K562 (cell line): ENCODE data around the gene POLA1. TPM values are rescaled to one million over a fixed set of nuclear protein-coding genes. Genes with fewer than 3 reads are reported as not detected.

ENCODE experiments used
- ATAC-seq: fragments of 200-7000 bp; cut with Tn5 transposase; 3 replicates; pipeline ENCODE4 v1.9.1; 2020; ENCODE audit warnings: moderate library complexity
- BruUV-seq: library from RNA; stranded (reverse); fragments of 400-500 nt; replicated peaks from 2 replicates; lab custom pipeline; 2021; lab: Mats Ljungman, UMichigan
- CTCF ChIA-PET: fragments of 300-600 bp; formaldehyde crosslinking; extraction: SDS; loops from one replicate; lab custom pipeline; 2021; ENCODE audit warnings: low intra/inter-chr PET ratio; lab: Yijun Ruan, JAX
- POLR2A ChIA-PET: fragments of 300-600, 350-650 bp; sonication (Branson Sonifier 250); formaldehyde crosslinking; extraction: SDS; loops from one replicate; lab custom pipeline; 2021; ENCODE audit warnings: antibody characterized with exemption, inconsistent platforms; lab: Yijun Ruan, JAX
- DNase-seq, 4 experiments: peaks; one replicate each; pipeline versions ENCODE4 v3.0.0 to v3.0.0-alpha.2; 2011 to 2018; ENCODE audit warnings: low spot score in 3 of 4, mixed read lengths in 3 of 4; ENCODE audit errors: extremely low read depth in 1 of 4
- FAIRE-seq: peaks from 2 replicates; lab custom pipeline; 2011; peaks lifted over from hg19 to GRCh38; lab: Jason Lieb, UNC
- H2AFZ ChIP-seq: 2 replicates; pipeline ENCODE4 v1.6.0; 2011; ENCODE audit warnings: low read depth, low read length, control low read depth, inconsistent platforms
- H3K27ac ChIP-seq: fragments of 200-600 bp; 3 replicates; pipeline ENCODE4 v1.8.0; 2011; ENCODE audit warnings: low read depth, mild to moderate bottlenecking, control low read depth, inconsistent platforms, low read length, moderate library complexity, mixed read lengths; ENCODE audit errors: extremely low read depth
- H3K27me3 ChIP-seq, 2 experiments: fragments of 300-600 bp in 1 of 2; 2 replicates in 1 of 2; 3 replicates in 1 of 2; pipeline versions ENCODE4 v1.6.0 to v1.8.0; 2011; ENCODE audit warnings: inconsistent platforms in 2 of 2, low read length in 2 of 2, mild to moderate bottlenecking in 1 of 2, mixed read lengths in 1 of 2, moderate library complexity in 1 of 2; ENCODE audit not compliant: control insufficient read depth in 2 of 2, insufficient read depth in 2 of 2
- H3K36me3 ChIP-seq: fragments of 300-600 bp; 3 replicates; pipeline ENCODE4 v1.8.0; 2011; ENCODE audit warnings: mild to moderate bottlenecking, low read length, inconsistent platforms; ENCODE audit not compliant: control insufficient read depth, insufficient read depth
- H3K4me1 ChIP-seq, 2 experiments: fragments of 200-600 bp in 1 of 2; replicated peaks in 1 of 2; 2 replicates in 1 of 2; 3 replicates in 1 of 2; pipeline versions ENCODE4 v1.5.1 to v1.8.0; 2011; ENCODE audit warnings: inconsistent platforms in 2 of 2, low read length in 2 of 2, mild to moderate bottlenecking in 1 of 2, mixed read lengths in 1 of 2, moderate library complexity in 1 of 2; ENCODE audit not compliant: control insufficient read depth in 2 of 2, insufficient read depth in 2 of 2
- H3K4me2 ChIP-seq: 2 replicates; pipeline ENCODE4 v1.6.1; 2011; ENCODE audit warnings: low read length, control low read depth, inconsistent platforms, mixed read lengths; ENCODE audit not compliant: insufficient read depth
- H3K4me3 ChIP-seq: fragments of 200-600 bp; sonication (generic), shearing (Covaris generic); 2 replicates; pipeline ENCODE4 v1.5.1; 2016; ENCODE audit warnings: control low read depth, inconsistent platforms
- H3K79me2 ChIP-seq: fragments of 200-600 bp; 3 replicates; pipeline ENCODE4 v1.8.0; 2011; ENCODE audit warnings: low read length, inconsistent platforms; ENCODE audit not compliant: control insufficient read depth, insufficient read depth
- H3K9ac ChIP-seq, 2 experiments: 2 replicates each; pipeline versions ENCODE4 v1.6.0 to v1.6.1; 2011; ENCODE audit warnings: low read depth in 2 of 2, low read length in 2 of 2, control low read depth in 1 of 2, inconsistent platforms in 1 of 2, mild to moderate bottlenecking in 1 of 2, mixed read lengths in 1 of 2; ENCODE audit not compliant: insufficient read depth in 1 of 2
- H3K9me1 ChIP-seq: one replicate; pipeline ENCODE4 v1.6.0; 2011; ENCODE audit warnings: inconsistent platforms, mild to moderate bottlenecking, low read length, moderate library complexity; ENCODE audit not compliant: control insufficient read depth, insufficient read depth
- H3K9me3 ChIP-seq: replicated peaks from 2 replicates; pipeline ENCODE4 v1.5.1; 2011; ENCODE audit warnings: low read depth, low read length, inconsistent platforms; ENCODE audit not compliant: control insufficient read depth, insufficient read depth
- H4K20me1 ChIP-seq: replicated peaks from 2 replicates; pipeline ENCODE4 v1.6.1; 2011; ENCODE audit warnings: low read length, inconsistent platforms, mixed read lengths; ENCODE audit not compliant: control insufficient read depth, insufficient read depth
- FOXA3 ChIP-seq, 2 experiments: fragments of 450-650 bp in 1 of 2; sonication (generic) in 1 of 2; formaldehyde crosslinking; IDR thresholded peaks in 1 of 2; conservative IDR thresholded peaks in 1 of 2; 2 replicates each; pipeline versions ENCODE4 v1.4.0 to v1.8.0; 2020 to 2022; ENCODE audit warnings: mild to moderate bottlenecking in 2 of 2, missing genetic modification reagents in 1 of 2
- NFE2L1 ChIP-seq: fragments of 450-650 bp; IDR thresholded peaks from 2 replicates; pipeline ENCODE4 v1.6.1; 2016; ENCODE audit warnings: missing genetic modification characterization, low read depth, mild to moderate bottlenecking, missing compliant biosample characterization, moderate library complexity, borderline replicate concordance
- NR2C1 ChIP-seq, 2 experiments: fragments of 450-650 bp; IDR thresholded peaks; 2 replicates each; pipeline ENCODE4 v1.6.1; 2017; ENCODE audit warnings: mild to moderate bottlenecking in 2 of 2, antibody characterized with exemption in 1 of 2, inconsistent platforms in 1 of 2, missing compliant biosample characterization in 1 of 2, missing genetic modification characterization in 1 of 2
- PTRF ChIP-seq: fragments of 450-650 bp; IDR thresholded peaks from 2 replicates; pipeline ENCODE4 v1.6.1; 2016; ENCODE audit warnings: mild to moderate bottlenecking, missing genetic modification characterization, missing compliant biosample characterization
- RBM34 ChIP-seq: fragments of 200-400 bp; formaldehyde crosslinking; IDR thresholded peaks from 2 replicates; pipeline ENCODE4 v1.6.1; 2018; ENCODE audit warnings: low read length, borderline replicate concordance; ENCODE audit not compliant: insufficient read depth
- SNIP1 ChIP-seq: fragments of 450-650 bp; IDR thresholded peaks from 2 replicates; pipeline ENCODE4 v1.7.1; 2017; ENCODE audit warnings: low read depth, mild to moderate bottlenecking
- TAF9B ChIP-seq: fragments of 450-650 bp; IDR thresholded peaks from 2 replicates; pipeline ENCODE4 v1.6.1; 2018; ENCODE audit warnings: mild to moderate bottlenecking; ENCODE audit not compliant: partially characterized antibody
- ZC3H8 ChIP-seq: fragments of 450-650 bp; IDR thresholded peaks from 2 replicates; pipeline ENCODE4 v1.6.1; 2017
- ZFP1 ChIP-seq: fragments of 450-650 bp; formaldehyde crosslinking; IDR thresholded peaks from 2 replicates; pipeline ENCODE4 v1.4.0; 2020; ENCODE audit warnings: mild to moderate bottlenecking, mixed read lengths
- ZKSCAN3 ChIP-seq: fragments of 250-450 bp; sonication (Bioruptor Pico); IDR thresholded peaks from 2 replicates; pipeline ENCODE4 v1.4.0; 2020
- ZNF134 ChIP-seq: fragments of 250-450 bp; sonication (Bioruptor Pico); conservative IDR thresholded peaks from 2 replicates; pipeline ENCODE4 v1.4.0; 2020
- ZNF146 ChIP-seq: IDR thresholded peaks from one replicate; pipeline ENCODE4 v1.6.1; 2018; ENCODE audit warnings: missing compliant biosample characterization; ENCODE audit not compliant: unreplicated experiment
- ZNF41 ChIP-seq: fragments of 250-450 bp; sonication (Bioruptor Pico); conservative IDR thresholded peaks from 2 replicates; pipeline ENCODE4 v1.4.0; 2020; ENCODE audit warnings: mild to moderate bottlenecking
- WGBS: fragments of 100-300 bp; shearing (Covaris generic); methylation state at CpG from one replicate; pipeline ENCODE4 v1.1.6; 2016; ENCODE audit warnings: low coverage, mixed read lengths; ENCODE audit not compliant: insufficient coverage; ENCODE audit errors: missing lambda C conversion rate; 5-methylcytosine and 5-hydroxymethylcytosine counted together
- in situ Hi-C: fragments of 300-500 bp; cut with MboI; formaldehyde crosslinking; loops from 4 replicates; pipeline ENCODE4 v1.15.0; 2018; ENCODE audit warnings: inconsistent platforms, mixed read lengths
- intact Hi-C: fragments of 100-400 bp; cut with micrococcal nuclease; formaldehyde crosslinking; loops from 2 replicates; pipeline ENCODE4 v1.14.2; 2022
- polyA plus RNA-seq, 8 experiments: library from polyadenylated mRNA; depleted of rRNA in 4 of 8; stranded (reverse) in 5 of 8; unstranded in 3 of 8; fragments of >200 nt; fragmentation: Nextera tagmentation in 2 of 8; fragmentation: Illumina TruSeq in 1 of 8; extraction: Ambion mirVana in 2 of 8; extraction: Trizol in 1 of 8; gene quantifications; 2 replicates each; pipeline versions ENCODE4 v1.2.1 to v1.2.3, GENCODE V29; 2011 to 2014; ENCODE audit warnings: inconsistent platforms in 1 of 8, missing spikeins in 1 of 8
- total RNA-seq, 7 experiments: library from RNA; depleted of rRNA in 6 of 7; stranded (reverse); fragments of >200 nt in 6 of 7; fragmentation: Illumina TruSeq in 2 of 7; extraction: Trizol in 2 of 7; gene quantifications; 2 replicates each; pipeline versions ENCODE4 v1.2.1 to v1.2.3, GENCODE V29; 2011 to 2021; ENCODE audit warnings: low replicate concordance in 1 of 7
- TF ChIP-seq, protein P1 (sequence below): fragments of 250-450 bp; sonication (Bioruptor Pico); IDR thresholded peaks from 2 replicates; pipeline ENCODE4 v1.9.0; 2021; ENCODE audit warnings: mild to moderate bottlenecking, inconsistent platforms
- TF ChIP-seq, protein P2 (sequence below), 2 experiments: fragments of 450-650 bp; conservative IDR thresholded peaks; 2 replicates each; pipeline ENCODE4 v1.6.1; 2017; ENCODE audit warnings: mild to moderate bottlenecking in 2 of 2, moderate library complexity in 2 of 2
- TF ChIP-seq, protein P3 (sequence below): IDR thresholded peaks from 3 replicates; pipeline ENCODE4 v1.6.1; 2011; ENCODE audit warnings: borderline replicate concordance, mild to moderate bottlenecking; ENCODE audit not compliant: insufficient read length, insufficient read depth

POLA1 gene
- total and polyA plus RNA-seq, 9 of the 15 experiments (the other 6 are each of a cell fraction or from before 2014, with no cell fraction given): 8.6 to 48.4 (median 27.4) TPM

DNA sequence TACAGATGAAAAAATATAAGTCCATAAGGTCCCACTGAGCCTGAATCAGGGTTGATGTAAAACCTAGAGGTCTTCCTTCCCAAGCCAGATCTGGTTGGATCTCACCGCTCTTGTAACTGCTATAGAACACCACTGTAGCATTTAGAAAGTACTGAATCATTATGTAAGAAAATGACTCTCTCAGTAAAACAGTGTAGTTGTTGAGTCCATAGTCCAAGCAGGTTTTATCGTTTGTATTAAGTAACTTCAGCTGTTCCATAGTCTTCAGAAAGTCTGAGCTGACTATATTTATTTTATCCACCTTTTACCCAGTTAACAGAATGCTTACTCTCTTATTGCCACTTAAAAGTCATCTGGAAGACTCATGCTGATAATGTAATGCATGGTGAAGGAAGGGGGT lies 82.2 kb downstream of the POLA1 start:
- H3K9me3 ChIP-seq: no peaks in the 10 kb centered on the region
- no peak overlapping the region for H3K9ac ChIP-seq
- CTCF ChIA-PET: no interaction called here
- BruUV-seq: no TSS peak
- 93% methylated on average over 2 of the region's 2 CpGs for WGBS
- H3K9me1 ChIP-seq: no peaks in the 10 kb centered on the region
- TF ChIP-seq ZC3H8: no peak
- no peak for TF ChIP-seq ZKSCAN3 (CRISPR knock-in tag)
- TF ChIP-seq ZNF41: no peak
- no peak for TF ChIP-seq NR2C1 (IDR thresholded peaks at IDR 0.05)
- TF ChIP-seq NR2C1 (tag; IDR thresholded peaks at IDR 0.05): no peak
- no peak for TF ChIP-seq RBM34
- TF ChIP-seq, protein P1, sequence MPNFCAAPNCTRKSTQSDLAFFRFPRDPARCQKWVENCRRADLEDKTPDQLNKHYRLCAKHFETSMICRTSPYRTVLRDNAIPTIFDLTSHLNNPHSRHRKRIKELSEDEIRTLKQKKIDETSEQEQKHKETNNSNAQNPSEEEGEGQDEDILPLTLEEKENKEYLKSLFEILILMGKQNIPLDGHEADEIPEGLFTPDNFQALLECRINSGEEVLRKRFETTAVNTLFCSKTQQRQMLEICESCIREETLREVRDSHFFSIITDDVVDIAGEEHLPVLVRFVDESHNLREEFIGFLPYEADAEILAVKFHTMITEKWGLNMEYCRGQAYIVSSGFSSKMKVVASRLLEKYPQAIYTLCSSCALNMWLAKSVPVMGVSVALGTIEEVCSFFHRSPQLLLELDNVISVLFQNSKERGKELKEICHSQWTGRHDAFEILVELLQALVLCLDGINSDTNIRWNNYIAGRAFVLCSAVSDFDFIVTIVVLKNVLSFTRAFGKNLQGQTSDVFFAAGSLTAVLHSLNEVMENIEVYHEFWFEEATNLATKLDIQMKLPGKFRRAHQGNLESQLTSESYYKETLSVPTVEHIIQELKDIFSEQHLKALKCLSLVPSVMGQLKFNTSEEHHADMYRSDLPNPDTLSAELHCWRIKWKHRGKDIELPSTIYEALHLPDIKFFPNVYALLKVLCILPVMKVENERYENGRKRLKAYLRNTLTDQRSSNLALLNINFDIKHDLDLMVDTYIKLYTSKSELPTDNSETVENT (CRISPR knock-in tag): no peak
- TF ChIP-seq ZNF146 (CRISPR knock-in tag): no peak
- no peak for TF ChIP-seq PTRF (tag)
- TF ChIP-seq, protein P2, sequence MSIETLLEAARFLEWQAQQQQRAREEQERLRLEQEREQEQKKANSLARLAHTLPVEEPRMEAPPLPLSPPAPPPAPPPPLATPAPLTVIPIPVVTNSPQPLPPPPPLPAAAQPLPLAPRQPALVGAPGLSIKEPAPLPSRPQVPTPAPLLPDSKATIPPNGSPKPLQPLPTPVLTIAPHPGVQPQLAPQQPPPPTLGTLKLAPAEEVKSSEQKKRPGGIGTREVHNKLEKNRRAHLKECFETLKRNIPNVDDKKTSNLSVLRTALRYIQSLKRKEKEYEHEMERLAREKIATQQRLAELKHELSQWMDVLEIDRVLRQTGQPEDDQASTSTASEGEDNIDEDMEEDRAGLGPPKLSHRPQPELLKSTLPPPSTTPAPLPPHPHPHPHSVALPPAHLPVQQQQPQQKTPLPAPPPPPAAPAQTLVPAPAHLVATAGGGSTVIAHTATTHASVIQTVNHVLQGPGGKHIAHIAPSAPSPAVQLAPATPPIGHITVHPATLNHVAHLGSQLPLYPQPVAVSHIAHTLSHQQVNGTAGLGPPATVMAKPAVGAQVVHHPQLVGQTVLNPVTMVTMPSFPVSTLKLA (conservative IDR thresholded peaks at IDR 0.05): no peak
- TF ChIP-seq, protein P3, sequence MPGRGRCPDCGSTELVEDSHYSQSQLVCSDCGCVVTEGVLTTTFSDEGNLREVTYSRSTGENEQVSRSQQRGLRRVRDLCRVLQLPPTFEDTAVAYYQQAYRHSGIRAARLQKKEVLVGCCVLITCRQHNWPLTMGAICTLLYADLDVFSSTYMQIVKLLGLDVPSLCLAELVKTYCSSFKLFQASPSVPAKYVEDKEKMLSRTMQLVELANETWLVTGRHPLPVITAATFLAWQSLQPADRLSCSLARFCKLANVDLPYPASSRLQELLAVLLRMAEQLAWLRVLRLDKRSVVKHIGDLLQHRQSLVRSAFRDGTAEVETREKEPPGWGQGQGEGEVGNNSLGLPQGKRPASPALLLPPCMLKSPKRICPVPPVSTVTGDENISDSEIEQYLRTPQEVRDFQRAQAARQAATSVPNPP: no peak
- no peak for TF ChIP-seq SNIP1
- no peak for TF ChIP-seq TAF9B
- TF ChIP-seq ZFP1 (CRISPR knock-in tag): no peak
- no peak for TF ChIP-seq NFE2L1 (tag)
- TF ChIP-seq ZNF134: no peak
- TF ChIP-seq FOXA3 (CRISPR knock-in tag; conservative IDR thresholded peaks at IDR 0.05 in 1 of 2, IDR thresholded peaks at IDR 0.05 in 1 of 2): no peak
- H3K4me1 ChIP-seq: no peaks in the 10 kb centered on the region
- no peak overlapping the region for H3K27ac ChIP-seq
- no peak overlapping the region for H2AFZ ChIP-seq
- H3K27me3 ChIP-seq: no peaks in the 10 kb centered on the region
- POLR2A ChIA-PET: no interaction called here
- H3K79me2 ChIP-seq: no peaks in the 10 kb centered on the region
- peaks cover 50% of the 10 kb centered on the region; the same call in 2 of the 3 replicates for H3K36me3 ChIP-seq
- FAIRE-seq (no peak), ATAC-seq (no peak), DNase-seq (no peak)
- no peak overlapping the region for H3K4me3 ChIP-seq
- no peak overlapping the region for H3K4me2 ChIP-seq
- intact Hi-C loops (no loop called here), in situ Hi-C loops (no loop called here)
- H4K20me1 ChIP-seq: no peaks in the 10 kb centered on the region
